Trophoblast cell (in vitro differentiated cells and primary cell): ENCODE measurements around the gene FOXM1.

Experiments
- DNase-seq, 2 donors: peaks; one replicate each; pipeline ENCODE4 v3.0.0-alpha.2; 2016
- H2AFZ ChIP-seq: 2 replicates; pipeline ENCODE4 v1.6.1; 2013; ENCODE audit warnings: low read length, moderate library complexity, mild to moderate bottlenecking; ENCODE audit not compliant: insufficient read depth, poor library complexity
- H2AK5ac ChIP-seq: 2 replicates; pipeline ENCODE4 v1.6.1; 2013; ENCODE audit warnings: mild to moderate bottlenecking, low read length
- H2BK120ac ChIP-seq: 2 replicates; pipeline ENCODE4 v1.6.1; 2013; ENCODE audit warnings: low read length, mild to moderate bottlenecking, moderate library complexity; ENCODE audit not compliant: insufficient read depth, poor library complexity
- H2BK12ac ChIP-seq: 2 replicates; pipeline ENCODE4 v1.6.1; 2013; ENCODE audit warnings: mild to moderate bottlenecking, low read length, moderate library complexity
- H2BK5ac ChIP-seq: 2 replicates; pipeline ENCODE4 v1.6.1; 2013; ENCODE audit warnings: low read length, low read depth, moderate library complexity, mild to moderate bottlenecking; ENCODE audit not compliant: poor library complexity
- H3K14ac ChIP-seq: 2 replicates; pipeline ENCODE4 v1.6.1; 2013; ENCODE audit warnings: mild to moderate bottlenecking, low read length
- H3K18ac ChIP-seq: 2 replicates; pipeline ENCODE4 v1.6.1; 2013; ENCODE audit warnings: mild to moderate bottlenecking, low read length
- H3K23ac ChIP-seq: 2 replicates; pipeline ENCODE4 v1.6.1; 2013; ENCODE audit warnings: low read length
- H3K27ac ChIP-seq: 2 replicates; pipeline ENCODE4 v1.5.1; 2013; ENCODE audit warnings: low read depth, mild to moderate bottlenecking, inconsistent platforms, low read length, moderate library complexity
- H3K27me3 ChIP-seq: 2 replicates; pipeline ENCODE4 v1.6.1; 2013; ENCODE audit warnings: inconsistent platforms, mild to moderate bottlenecking, low read length, moderate library complexity; ENCODE audit not compliant: insufficient read depth
- H3K36me3 ChIP-seq, 2 experiments: 1 replicate in 1 of 2; 2 replicates in 1 of 2; pipeline ENCODE4 v1.6.1; 2013; ENCODE audit warnings: low read length in 2 of 2, mild to moderate bottlenecking in 2 of 2, moderate library complexity in 1 of 2; ENCODE audit not compliant: insufficient read depth in 2 of 2, control insufficient read depth in 1 of 2
- H3K4ac ChIP-seq: 2 replicates; pipeline ENCODE4 v1.6.1; 2013; ENCODE audit warnings: low read depth, mild to moderate bottlenecking, low read length, moderate library complexity
- H3K4me1 ChIP-seq, 2 experiments: 1 replicate in 1 of 2; 2 replicates in 1 of 2; pipeline ENCODE4 v1.6.1; 2013; ENCODE audit warnings: low read length in 2 of 2, mild to moderate bottlenecking in 2 of 2, moderate library complexity in 1 of 2; ENCODE audit not compliant: insufficient read depth in 2 of 2, control insufficient read depth in 1 of 2
- H3K4me2 ChIP-seq: 2 replicates; pipeline ENCODE4 v1.6.1; 2013; ENCODE audit warnings: inconsistent platforms, mild to moderate bottlenecking, low read length, moderate library complexity
- H3K4me3 ChIP-seq: 2 replicates; pipeline ENCODE4 v1.5.1; 2013; ENCODE audit warnings: mild to moderate bottlenecking, low read depth, low read length, inconsistent platforms
- H3K79me1 ChIP-seq: one replicate; pipeline ENCODE4 v1.6.1; 2013; ENCODE audit warnings: low read length
- H3K79me2 ChIP-seq: 2 replicates; pipeline ENCODE4 v1.6.1; 2013; ENCODE audit warnings: low read length, mild to moderate bottlenecking; ENCODE audit not compliant: control insufficient read depth, insufficient read depth, poor library complexity
- H3K9ac ChIP-seq: 2 replicates; pipeline ENCODE4 v1.6.1; 2013; ENCODE audit warnings: mild to moderate bottlenecking, low read length
- H3K9me3 ChIP-seq: 2 replicates; pipeline ENCODE4 v1.6.1; 2013; ENCODE audit warnings: low read depth, mild to moderate bottlenecking, control low read depth, inconsistent platforms, low read length; ENCODE audit not compliant: insufficient read depth
- H4K12ac ChIP-seq: 2 replicates; pipeline ENCODE4 v1.6.1; 2013; ENCODE audit warnings: low read depth, mild to moderate bottlenecking, low read length, moderate library complexity
- H4K8ac ChIP-seq: 2 replicates; pipeline ENCODE4 v1.6.1; 2013; ENCODE audit warnings: low read depth, mild to moderate bottlenecking, low read length, moderate library complexity
- H4K91ac ChIP-seq: one replicate; pipeline ENCODE4 v1.6.1; 2013; ENCODE audit warnings: low read depth, mild to moderate bottlenecking, low read length, moderate library complexity
- whole genome bisulfite sequencing: extraction: QIAGEN DNeasy Blood & Tissue Kit; methylation state at CpG from one replicate; pipeline ENCODE4 v1.1.7; 2013; ENCODE audit warnings: missing lambda C conversion rate; ENCODE audit not compliant: insufficient read length, insufficient coverage; ENCODE audit errors: extremely low coverage; 5-methylcytosine and 5-hydroxymethylcytosine counted together

Gene FOXM1

DNA sequence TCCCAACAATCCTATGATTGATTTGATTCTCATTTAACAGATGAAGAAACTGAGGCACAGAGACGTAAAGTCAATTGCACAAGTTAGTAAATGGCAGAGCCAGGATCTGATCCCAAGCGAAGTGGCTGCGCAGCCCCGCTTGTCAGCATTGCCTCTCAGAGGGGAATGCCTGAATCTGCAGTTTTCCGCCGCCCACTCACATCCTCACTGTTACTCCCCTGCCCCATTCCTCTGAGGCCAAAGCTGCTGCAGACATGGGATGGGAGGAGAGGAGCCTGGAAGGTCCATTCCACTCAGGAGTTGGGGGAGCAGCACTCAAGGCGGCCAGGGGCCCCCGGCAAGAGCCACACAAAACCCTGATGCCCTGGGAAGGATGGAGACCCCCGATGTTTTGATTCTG lies 43.2 kb downstream of the FOXM1 start:
- Histone ChIP-seq H4K91ac (no peak overlapping the region), H3K4me2 (no peak overlapping the region), H3K18ac (no peak overlapping the region), H2AFZ (no peak overlapping the region), H2BK120ac (no peak overlapping the region), H3K36me3 (peaks cover 2 to 6% of the 10 kb centered on the region in 2 experiments), H3K9me3 (no peaks in the 10 kb centered on the region), H3K4me3 (no peak overlapping the region), H3K79me1 (no peaks in the 10 kb centered on the region), H3K4ac (no peak overlapping the region), H3K23ac (no peak overlapping the region), H3K27me3 (no peaks in the 10 kb centered on the region), H3K79me2 (no peaks in the 10 kb centered on the region), H4K12ac (no peak overlapping the region), H4K8ac (no peak overlapping the region), H3K27ac (no peak overlapping the region), H3K14ac (no peak overlapping the region), H3K4me1 (no peaks in the 10 kb centered on the region), H2BK5ac (no peak overlapping the region), H3K9ac (no peak overlapping the region), H2BK12ac (no peak overlapping the region), H2AK5ac (no peak overlapping the region)
- DNase-seq, result no peak
- WGBS, result no CpG with 5 or more reads among the region's 9 CpGs

DNA sequence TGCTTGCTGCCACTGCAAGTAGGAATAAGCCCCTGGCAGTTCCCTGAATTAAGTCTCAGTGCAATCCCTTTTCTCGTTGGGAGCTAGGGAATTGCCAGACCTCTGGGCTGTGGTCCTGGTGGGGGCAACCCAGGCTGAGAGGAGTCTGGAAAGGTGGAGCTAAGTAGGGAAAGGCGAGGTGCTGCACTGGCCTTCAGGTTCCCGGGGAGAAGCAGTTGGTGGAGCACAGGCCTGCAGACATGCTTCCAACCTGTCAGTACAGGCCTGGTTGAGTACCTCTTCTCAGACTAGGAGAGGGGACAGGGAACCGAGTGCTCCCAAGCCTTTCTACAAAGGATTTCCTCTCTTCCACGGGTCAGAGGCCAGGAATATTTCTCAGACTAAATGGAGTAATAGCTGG lies 43.6 kb downstream of the FOXM1 start:
- Histone ChIP-seq H3K9ac (no peak overlapping the region), H3K27me3 (no peaks in the 10 kb centered on the region)
- no CpG with 5 or more reads among the region's 5 CpGs for WGBS

DNA sequence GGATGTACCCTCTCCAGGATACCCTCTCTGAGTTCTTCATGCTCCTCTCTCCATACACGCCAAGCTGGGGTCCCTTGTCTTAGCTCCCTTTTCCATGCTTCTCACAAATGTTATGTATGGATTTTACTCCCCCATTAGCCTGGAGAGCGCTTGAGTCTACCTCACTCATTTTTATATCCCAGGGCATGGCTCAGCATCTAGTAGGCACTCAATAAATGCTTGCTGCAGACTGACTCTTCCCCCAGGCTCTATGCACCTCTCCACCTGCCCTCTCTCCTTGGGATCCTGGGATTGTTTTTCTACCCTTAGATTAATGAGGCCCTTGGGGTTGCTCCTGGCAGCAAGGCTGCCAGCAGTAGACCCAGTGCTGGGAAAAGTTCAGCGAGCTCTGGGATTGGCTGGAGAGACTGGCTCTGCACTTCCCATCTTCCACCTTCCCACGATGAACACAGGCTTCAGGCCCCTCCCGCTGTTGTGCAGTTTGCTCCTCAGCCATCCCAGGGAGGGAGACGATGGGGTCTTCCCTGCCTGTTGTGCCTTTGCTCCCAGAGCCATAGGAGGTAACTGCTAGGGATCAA lies 44.3 kb downstream of the FOXM1 start:
- no CpG with 5 or more reads among the region's 6 CpGs for WGBS
- no peak for DNase-seq
- no peak overlapping the region for H2AFZ ChIP-seq
- no peak overlapping the region for H3K27ac ChIP-seq
- no peak overlapping the region for H3K23ac ChIP-seq
- H4K12ac ChIP-seq, result no peak overlapping the region
- no peak overlapping the region for H3K4me3 ChIP-seq
- H3K9me3 ChIP-seq, result no peaks in the 10 kb centered on the region
- H4K91ac ChIP-seq, result no peak overlapping the region
- H3K14ac ChIP-seq, result no peak overlapping the region
- H2BK12ac ChIP-seq, result no peak overlapping the region
- H3K9ac ChIP-seq, result no peak overlapping the region
- H3K79me2 ChIP-seq, result no peaks in the 10 kb centered on the region
- H3K79me1 ChIP-seq, result no peaks in the 10 kb centered on the region
- no peak overlapping the region for H2AK5ac ChIP-seq
- no peak overlapping the region for H3K4me2 ChIP-seq
- no peak overlapping the region for H2BK5ac ChIP-seq
- no peaks in the 10 kb centered on the region for H3K4me1 ChIP-seq
- no peak overlapping the region for H2BK120ac ChIP-seq
- no peaks in the 10 kb centered on the region for H3K27me3 ChIP-seq
- H3K36me3 ChIP-seq, result peaks cover 8 to 13% of the 10 kb centered on the region in 2 experiments
- no peak overlapping the region for H3K4ac ChIP-seq
- H4K8ac ChIP-seq, result no peak overlapping the region
- no peak overlapping the region for H3K18ac ChIP-seq

More for the DNA sequence above, 43.6 kb downstream of the FOXM1 start:
- no peak overlapping the region for H4K12ac ChIP-seq
- no peak overlapping the region for H2AFZ ChIP-seq
- DNase-seq, result no peak
- no peak overlapping the region for H3K14ac ChIP-seq
- H3K79me2 ChIP-seq, result no peaks in the 10 kb centered on the region
- H3K4me1 ChIP-seq, result no peaks in the 10 kb centered on the region
- H4K8ac ChIP-seq, result no peak overlapping the region
- no peak overlapping the region for H2AK5ac ChIP-seq
- no peak overlapping the region for H4K91ac ChIP-seq
- no peaks in the 10 kb centered on the region for H3K79me1 ChIP-seq
- peaks cover 3 to 7% of the 10 kb centered on the region in 2 experiments for H3K36me3 ChIP-seq
- H3K4me3 ChIP-seq, result no peak overlapping the region
- no peak overlapping the region for H3K4me2 ChIP-seq
- H3K27ac ChIP-seq, result no peak overlapping the region
- no peaks in the 10 kb centered on the region for H3K9me3 ChIP-seq
- H2BK120ac ChIP-seq, result no peak overlapping the region
- H3K18ac ChIP-seq, result no peak overlapping the region
- H2BK12ac ChIP-seq, result no peak overlapping the region
- no peak overlapping the region for H3K4ac ChIP-seq
- H2BK5ac ChIP-seq, result no peak overlapping the region
- no peak overlapping the region for H3K23ac ChIP-seq

DNA sequence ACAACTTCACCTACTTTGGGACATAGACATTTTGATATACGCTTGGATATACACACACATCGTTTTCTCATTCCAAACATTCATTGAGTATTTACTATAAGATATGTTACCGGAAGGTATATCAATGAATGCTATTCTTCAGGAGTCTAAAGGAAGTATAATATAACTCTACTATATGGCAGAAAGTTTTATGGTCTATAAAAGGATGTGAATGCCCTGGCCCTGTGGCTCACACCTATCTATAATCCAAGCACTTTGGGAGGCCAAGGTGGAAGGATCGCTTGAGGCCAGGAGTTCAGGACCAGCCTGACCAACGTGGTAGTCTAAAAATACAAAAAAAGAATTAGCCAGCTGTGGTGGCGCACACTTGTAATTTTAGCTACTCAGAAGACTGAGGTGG lies 47.7 kb downstream of the FOXM1 start:
- DNase-seq, result no peak
- Histone ChIP-seq H3K4ac (no peak overlapping the region), H2AK5ac (no peak overlapping the region), H3K4me2 (no peak overlapping the region), H3K23ac (no peak overlapping the region), H3K27ac (no peak overlapping the region), H4K8ac (no peak overlapping the region), H2BK120ac (no peak overlapping the region), H3K9ac (no peak overlapping the region), H2BK12ac (no peak overlapping the region), H3K4me1 (no peaks in the 10 kb centered on the region), H4K91ac (no peak overlapping the region), H3K79me1 (no peaks in the 10 kb centered on the region), H2BK5ac (no peak overlapping the region), H3K27me3 (no peaks in the 10 kb centered on the region), H3K36me3 (peaks cover 33 to 39% of the 10 kb centered on the region in 2 experiments), H3K9me3 (no peaks in the 10 kb centered on the region), H3K79me2 (no peaks in the 10 kb centered on the region), H2AFZ (no peak overlapping the region), H4K12ac (no peak overlapping the region), H3K18ac (no peak overlapping the region), H3K4me3 (no peak overlapping the region), H3K14ac (no peak overlapping the region)
- no CpG with 5 or more reads among the region's 6 CpGs for WGBS
